ENCODE results near the gene SLC22A23.

DNA sequence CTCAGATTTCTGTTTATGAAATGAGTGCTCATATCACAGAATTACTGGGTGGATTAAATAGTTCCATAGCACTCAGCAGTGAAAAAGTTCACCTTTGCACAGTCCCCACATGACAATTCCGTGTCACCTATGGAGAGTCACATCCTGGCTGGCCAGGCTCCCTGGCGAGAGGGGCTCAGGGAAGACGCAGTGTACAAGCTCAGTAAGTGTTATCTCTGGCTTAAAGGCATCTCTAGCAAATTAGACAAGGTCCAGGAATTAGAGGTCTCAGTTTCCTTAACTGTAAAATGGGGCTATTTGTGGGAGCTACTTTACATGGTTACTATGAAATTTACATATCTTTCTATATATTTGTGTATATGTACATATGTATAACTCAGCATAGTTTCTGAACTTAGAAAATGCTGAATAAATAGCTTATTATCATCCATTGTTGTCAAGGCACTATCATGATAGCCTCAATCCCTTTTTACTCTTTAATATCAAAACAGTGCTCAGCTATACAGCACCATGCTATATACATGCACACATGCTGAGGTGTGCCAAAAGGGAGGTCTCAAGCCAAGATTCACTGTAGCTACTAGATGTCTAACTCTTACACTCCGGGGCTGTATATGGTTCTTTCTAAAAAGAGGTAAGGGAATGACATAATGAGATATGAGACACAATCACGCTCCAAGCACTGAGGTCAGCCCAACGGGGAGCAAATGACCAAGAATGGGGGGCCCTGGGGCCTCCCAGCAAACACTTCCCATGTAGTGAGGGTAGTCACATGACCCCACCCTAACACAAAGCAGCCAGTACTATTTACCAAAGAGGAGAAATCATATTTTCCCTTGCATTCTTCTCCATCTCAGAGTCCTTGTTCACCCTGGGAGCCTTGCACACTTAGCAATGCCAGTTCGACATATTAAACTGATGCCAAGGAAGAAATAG is 59.4 kb downstream of the SLC22A23 start:
- TF ChIP-seq, protein P1, sequence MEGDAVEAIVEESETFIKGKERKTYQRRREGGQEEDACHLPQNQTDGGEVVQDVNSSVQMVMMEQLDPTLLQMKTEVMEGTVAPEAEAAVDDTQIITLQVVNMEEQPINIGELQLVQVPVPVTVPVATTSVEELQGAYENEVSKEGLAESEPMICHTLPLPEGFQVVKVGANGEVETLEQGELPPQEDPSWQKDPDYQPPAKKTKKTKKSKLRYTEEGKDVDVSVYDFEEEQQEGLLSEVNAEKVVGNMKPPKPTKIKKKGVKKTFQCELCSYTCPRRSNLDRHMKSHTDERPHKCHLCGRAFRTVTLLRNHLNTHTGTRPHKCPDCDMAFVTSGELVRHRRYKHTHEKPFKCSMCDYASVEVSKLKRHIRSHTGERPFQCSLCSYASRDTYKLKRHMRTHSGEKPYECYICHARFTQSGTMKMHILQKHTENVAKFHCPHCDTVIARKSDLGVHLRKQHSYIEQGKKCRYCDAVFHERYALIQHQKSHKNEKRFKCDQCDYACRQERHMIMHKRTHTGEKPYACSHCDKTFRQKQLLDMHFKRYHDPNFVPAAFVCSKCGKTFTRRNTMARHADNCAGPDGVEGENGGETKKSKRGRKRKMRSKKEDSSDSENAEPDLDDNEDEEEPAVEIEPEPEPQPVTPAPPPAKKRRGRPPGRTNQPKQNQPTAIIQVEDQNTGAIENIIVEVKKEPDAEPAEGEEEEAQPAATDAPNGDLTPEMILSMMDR (IDR thresholded peaks at IDR 0.05; ENCODE audit: low read depth, low read length, poor library complexity, severe bottlenecking), result no peak
- no peak for TF ChIP-seq EZH2phosphoT487 (IDR thresholded peaks at IDR 0.05; ENCODE audit: borderline replicate concordance, low read length)

Measured in DOHH2 (cell line).